KMS-11 (cell line): ENCODE measurements around the gene STARD9.

ENCODE experiments used
- H2AFZ ChIP-seq: fragments of 200-600 bp; sonication (generic); 2 replicates; pipeline ENCODE4 v1.6.1; 2016; ENCODE audit warnings: antibody characterized with exemption, mixed run types, low read depth
- H3K27ac ChIP-seq: fragments of 200-600 bp; sonication (generic); 2 replicates; pipeline ENCODE4 v1.6.1; 2016; ENCODE audit warnings: mild to moderate bottlenecking, mixed run types
- H3K27me3 ChIP-seq: fragments of 200-600 bp; sonication (generic); 2 replicates; pipeline ENCODE4 v1.6.1; 2017; ENCODE audit warnings: mild to moderate bottlenecking, low read depth, mixed run types, moderate library complexity; ENCODE audit not compliant: insufficient read depth
- H3K36me3 ChIP-seq: fragments of 200-600 bp; sonication (generic); 2 replicates; pipeline ENCODE4 v1.6.1; 2017; ENCODE audit warnings: mild to moderate bottlenecking, mixed run types; ENCODE audit not compliant: insufficient read depth
- H3K4me1 ChIP-seq: fragments of 200-600 bp; sonication (generic); 2 replicates; pipeline ENCODE4 v1.6.1; 2016; ENCODE audit warnings: mild to moderate bottlenecking, low read depth, mixed run types; ENCODE audit not compliant: poor library complexity, severe bottlenecking
- H3K4me2 ChIP-seq: fragments of 200-600 bp; sonication (generic); 2 replicates; pipeline ENCODE4 v1.7.0; 2016; ENCODE audit warnings: mild to moderate bottlenecking, mixed run types
- H3K4me3 ChIP-seq: fragments of 200-600 bp; sonication (generic); IDR thresholded peaks from 2 replicates; pipeline ENCODE4 v1.6.1; 2017; ENCODE audit warnings: low read depth, low read length, mixed read lengths; ENCODE audit not compliant: insufficient read depth
- H3K79me2 ChIP-seq: fragments of 200-600 bp; sonication (generic); 2 replicates; pipeline ENCODE4 v1.6.1; 2016; ENCODE audit warnings: low read depth, mixed run types; ENCODE audit not compliant: insufficient read depth
- H3K9ac ChIP-seq: fragments of 200-600 bp; sonication (generic); 2 replicates; pipeline ENCODE4 v1.6.1; 2016; ENCODE audit warnings: mild to moderate bottlenecking, mixed run types
- H4K20me1 ChIP-seq: fragments of 200-600 bp; sonication (generic); 2 replicates; pipeline ENCODE4 v1.6.1; 2016; ENCODE audit warnings: mild to moderate bottlenecking, mixed run types; ENCODE audit not compliant: insufficient read depth
- CTCF ChIP-seq: fragments of 200-600 bp; sonication (generic); conservative IDR thresholded peaks from 2 replicates; pipeline ENCODE4 v1.6.1; 2017; ENCODE audit warnings: low read depth, mild to moderate bottlenecking, antibody characterized with exemption, low read length, moderate library complexity, mixed read lengths

Gene STARD9

GRCh38 chr15:42575188-42576039 is at the start of gene STARD9:
Gene STARD9, plus strand, starts transcription at chr15:42575606. Its CDS starts 110 bp downstream, at chr15:42575716.
- Histone ChIP-seq H3K9ac (peak within 1 kb of the TSS; percentile 77; the same call in 1 of the 2 replicates), H3K4me3 (no peak within 1 kb of the TSS), H4K20me1 (no peaks in the 10 kb centered on the region), H2AFZ (peak within 1 kb of the TSS; percentile 85), H3K27ac (peak within 1 kb of the TSS; percentile 29), H3K4me2 (peak within 1 kb of the TSS; percentile 95), H3K79me2 (peaks cover 34% of the 10 kb centered on the region; the same call in 1 of the 2 replicates), H3K36me3 (no peaks in the 10 kb centered on the region), H3K4me1 (peaks cover 39% of the 10 kb centered on the region), H3K27me3 (no peaks in the 10 kb centered on the region)
- no peak for TF ChIP-seq CTCF

- no peak for TF ChIP-seq CTCF
- Histone ChIP-seq H2AFZ (no peak overlapping the region), H4K20me1 (no peaks in the 10 kb centered on the region), H3K27ac (no peak overlapping the region), H3K4me2 (no peak overlapping the region), H3K4me3 (no peak overlapping the region), H3K36me3 (no peaks in the 10 kb centered on the region), H3K27me3 (no peaks in the 10 kb centered on the region), H3K4me1 (no peaks in the 10 kb centered on the region), H3K79me2 (no peaks in the 10 kb centered on the region), H3K9ac (no peak overlapping the region)
Observed at GRCh38 chr15:42528970-42529369, 46.4 kb upstream of the STARD9 start.

GRCh38 chr15:42533246-42533645 is 42.2 kb upstream of the STARD9 start:
- Histone ChIP-seq H3K27ac (no peak overlapping the region), H3K36me3 (no peaks in the 10 kb centered on the region), H3K4me1 (no peaks in the 10 kb centered on the region), H2AFZ (no peak overlapping the region), H3K79me2 (no peaks in the 10 kb centered on the region), H3K4me3 (no peak overlapping the region), H3K27me3 (no peaks in the 10 kb centered on the region), H4K20me1 (no peaks in the 10 kb centered on the region), H3K9ac (no peak overlapping the region), H3K4me2 (no peak overlapping the region)
- TF ChIP-seq CTCF: no peak

DNA sequence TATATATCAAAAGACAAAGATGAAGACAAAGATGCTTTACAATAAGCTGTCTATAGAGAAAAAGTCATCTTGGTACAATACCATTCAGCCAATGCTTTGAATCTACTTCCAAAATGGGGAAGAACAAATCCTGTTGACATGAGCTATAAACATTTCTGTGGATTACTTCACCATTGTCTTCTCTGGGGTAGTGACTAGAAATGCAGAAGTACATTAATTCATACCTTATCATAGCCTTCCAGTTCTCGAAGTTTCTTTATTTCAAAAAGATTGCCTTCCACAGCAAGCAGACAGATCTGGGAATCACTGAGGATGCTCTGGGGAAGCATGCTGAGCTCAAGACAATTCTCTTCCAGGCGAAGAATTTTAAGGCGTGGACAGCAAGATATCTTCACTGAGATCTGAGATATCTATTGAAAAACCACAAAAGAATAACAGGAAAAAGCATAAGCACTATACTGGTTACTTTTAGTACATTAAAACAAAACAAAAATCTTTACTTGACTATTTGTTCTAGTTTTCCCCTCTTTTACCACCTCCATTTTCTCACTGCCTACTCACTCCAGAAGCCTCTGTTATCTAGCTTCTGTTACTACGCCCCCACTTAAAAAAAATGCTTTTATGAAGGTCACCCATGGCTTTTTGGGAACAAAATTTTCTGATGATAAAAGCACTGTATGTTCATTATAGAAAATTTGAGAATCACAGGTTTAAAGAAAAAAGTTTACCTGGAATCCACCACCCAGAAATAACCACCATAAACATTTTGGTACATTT is 30.4 kb upstream of the STARD9 start:
- no peak overlapping the region for H2AFZ ChIP-seq
- peak overlapping the region; percentile 100; the same call in 1 of the 2 replicates for H3K4me2 ChIP-seq
- H3K79me2 ChIP-seq: peaks cover 27% of the 10 kb centered on the region
- no peaks in the 10 kb centered on the region for H4K20me1 ChIP-seq
- no peak for TF ChIP-seq CTCF
- no peak overlapping the region for H3K4me3 ChIP-seq
- H3K4me1 ChIP-seq: peaks cover 56% of the 10 kb centered on the region
- peak overlapping the region; percentile 60; the same call in 1 of the 2 replicates for H3K27ac ChIP-seq
- no peaks in the 10 kb centered on the region for H3K36me3 ChIP-seq
- no peak overlapping the region for H3K9ac ChIP-seq
- H3K27me3 ChIP-seq: no peaks in the 10 kb centered on the region
